ENCODE data around the gene LDHAL6B. TPM values are rescaled to one million over a fixed set of nuclear protein-coding genes. Genes with fewer than 3 reads are reported as not detected.

The LDHAL6B gene
- total and polyA plus RNA-seq, 4 donors, result 0.05 TPM; not detected in 3

DNA sequence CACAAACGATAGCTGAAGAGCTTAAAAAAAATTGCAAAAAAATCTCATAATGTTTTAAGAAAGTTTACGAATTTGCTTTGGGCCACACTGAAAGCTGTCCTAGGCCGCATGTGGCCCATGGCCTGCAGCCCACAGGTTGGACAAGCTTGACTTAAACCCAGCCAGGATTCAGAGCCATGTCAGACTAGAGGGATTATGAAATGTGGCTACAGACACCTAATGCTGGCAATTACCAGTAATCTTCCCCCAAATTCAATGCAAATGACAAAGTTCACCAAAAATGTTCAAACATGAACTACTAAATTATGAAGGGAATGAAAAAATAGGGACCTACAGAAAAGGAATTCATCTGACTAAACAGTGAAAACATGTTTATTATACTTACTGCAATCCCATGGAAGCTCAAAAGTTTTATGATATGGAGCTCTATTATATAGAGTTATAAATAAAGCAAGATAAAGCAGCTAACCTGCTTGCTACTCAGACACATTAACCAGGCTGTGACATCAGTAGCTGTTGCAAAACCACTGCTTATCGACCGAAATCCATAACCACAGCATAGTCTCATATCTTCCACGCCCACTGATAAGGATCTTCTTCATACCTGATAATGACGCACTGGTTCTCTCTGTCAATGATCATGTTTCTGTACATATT, 49.2 kb downstream of the LDHAL6B start:
- TF ChIP-seq, protein P1, sequence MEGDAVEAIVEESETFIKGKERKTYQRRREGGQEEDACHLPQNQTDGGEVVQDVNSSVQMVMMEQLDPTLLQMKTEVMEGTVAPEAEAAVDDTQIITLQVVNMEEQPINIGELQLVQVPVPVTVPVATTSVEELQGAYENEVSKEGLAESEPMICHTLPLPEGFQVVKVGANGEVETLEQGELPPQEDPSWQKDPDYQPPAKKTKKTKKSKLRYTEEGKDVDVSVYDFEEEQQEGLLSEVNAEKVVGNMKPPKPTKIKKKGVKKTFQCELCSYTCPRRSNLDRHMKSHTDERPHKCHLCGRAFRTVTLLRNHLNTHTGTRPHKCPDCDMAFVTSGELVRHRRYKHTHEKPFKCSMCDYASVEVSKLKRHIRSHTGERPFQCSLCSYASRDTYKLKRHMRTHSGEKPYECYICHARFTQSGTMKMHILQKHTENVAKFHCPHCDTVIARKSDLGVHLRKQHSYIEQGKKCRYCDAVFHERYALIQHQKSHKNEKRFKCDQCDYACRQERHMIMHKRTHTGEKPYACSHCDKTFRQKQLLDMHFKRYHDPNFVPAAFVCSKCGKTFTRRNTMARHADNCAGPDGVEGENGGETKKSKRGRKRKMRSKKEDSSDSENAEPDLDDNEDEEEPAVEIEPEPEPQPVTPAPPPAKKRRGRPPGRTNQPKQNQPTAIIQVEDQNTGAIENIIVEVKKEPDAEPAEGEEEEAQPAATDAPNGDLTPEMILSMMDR (IDR thresholded peaks at IDR 0.05; ENCODE audit: control extremely low read depth, extremely low read depth), result no peak
- no peak for ATAC-seq (ENCODE audit: insufficient read depth, low FRiP score)
- Histone ChIP-seq H3K27ac (ENCODE audit: low read depth in 1 of 2, low read length in 1 of 2) (no peak overlapping the region), H3K4me1 (ENCODE audit: control insufficient read depth in 5 of 5, insufficient read depth in 5 of 5, low read length in 5 of 5) (no peaks in the 10 kb centered on the region), H3K27me3 (ENCODE audit: control insufficient read depth in 3 of 3, insufficient read depth in 3 of 3, low read length in 2 of 3) (no peaks in the 10 kb centered on the region), H3K9me3 (ENCODE audit: control insufficient read depth in 4 of 4, insufficient read depth in 3 of 4, low read length in 3 of 4) (no peaks in the 10 kb centered on the region), H3K4me3 (no peak overlapping the region), H3K36me3 (ENCODE audit: control insufficient read depth in 4 of 4, insufficient read depth in 4 of 4, low read length in 4 of 4) (peaks cover 0 to 10% (median 2%) of the 10 kb centered on the region in 4 donors), H3K9ac (ENCODE audit: insufficient read depth in 1 of 2, low read length in 2 of 2) (no peak overlapping the region)
- 73 to 77% methylated on average over 7 of the region's 7 CpGs for WGBS, 2 donors
- no peak for DNase-seq

DNA sequence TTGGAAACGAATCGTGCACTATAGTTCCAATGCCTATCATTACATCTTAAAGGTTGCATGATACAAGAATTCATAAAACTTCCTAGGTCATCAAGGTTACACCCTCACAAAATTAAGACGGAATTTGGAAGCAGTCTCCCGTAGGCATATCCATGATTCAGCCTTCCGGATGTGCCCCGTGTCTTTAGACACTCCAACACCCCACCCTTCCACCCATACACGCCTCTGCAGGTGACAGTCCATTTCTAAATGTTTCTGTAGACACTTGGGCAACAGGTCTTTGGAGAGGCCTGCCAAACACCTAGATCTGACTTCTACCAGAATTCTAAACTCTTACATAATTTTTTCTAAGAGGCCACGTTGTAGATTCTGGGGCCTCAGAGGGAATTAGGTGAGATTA, 49.8 kb downstream of the LDHAL6B start:
- Histone ChIP-seq H3K4me3 (no peak overlapping the region), H3K4me1 (ENCODE audit: control insufficient read depth in 5 of 5, insufficient read depth in 5 of 5, low read length in 5 of 5) (no peaks in the 10 kb centered on the region), H3K36me3 (ENCODE audit: control insufficient read depth in 4 of 4, insufficient read depth in 4 of 4, low read length in 4 of 4) (peaks cover 0 to 10% (median 2%) of the 10 kb centered on the region in 4 donors), H3K9me3 (ENCODE audit: control insufficient read depth in 4 of 4, insufficient read depth in 3 of 4, low read length in 3 of 4) (no peaks in the 10 kb centered on the region), H3K27ac (ENCODE audit: low read depth in 1 of 2, low read length in 1 of 2) (no peak overlapping the region), H3K27me3 (ENCODE audit: control insufficient read depth in 3 of 3, insufficient read depth in 3 of 3, low read length in 2 of 3) (no peaks in the 10 kb centered on the region), H3K9ac (ENCODE audit: insufficient read depth in 1 of 2, low read length in 2 of 2) (no peak overlapping the region)
- ATAC-seq (ENCODE audit: insufficient read depth, low FRiP score), result no peak
- TF ChIP-seq, protein P1 (IDR thresholded peaks at IDR 0.05; ENCODE audit: control extremely low read depth, extremely low read depth), result no peak
- no peak for DNase-seq
- 70 to 79% methylated on average over 8 of the region's 8 CpGs for WGBS, 2 donors

DNA sequence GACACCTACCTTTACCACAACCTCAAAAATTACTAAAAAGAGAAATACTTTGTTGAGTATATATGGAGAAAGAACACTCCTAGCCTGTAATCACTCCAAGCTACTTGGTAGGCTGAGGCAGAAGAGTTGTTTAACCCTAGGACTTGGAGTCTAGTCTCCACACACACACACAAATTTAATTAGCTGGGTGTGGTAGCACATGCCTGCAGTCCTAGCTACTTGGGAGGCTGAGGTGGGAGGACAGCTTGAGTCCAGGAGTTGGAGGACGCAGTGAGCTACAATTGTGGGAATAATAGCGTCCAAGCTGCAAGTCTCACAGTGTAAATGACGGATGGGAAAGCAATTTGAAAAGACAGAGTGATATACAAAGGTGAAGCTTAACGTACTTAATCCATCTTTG, 50.5 kb downstream of the LDHAL6B start:
- 73% methylated on average over 4 of the region's 4 CpGs for WGBS, 2 donors
- H3K36me3 ChIP-seq (ENCODE audit: control insufficient read depth in 4 of 4, insufficient read depth in 4 of 4, low read length in 4 of 4), result peaks cover 0 to 10% (median 3%) of the 10 kb centered on the region in 4 donors
- H3K27ac ChIP-seq (ENCODE audit: low read depth in 1 of 2, low read length in 1 of 2), result no peak overlapping the region
- H3K9me3 ChIP-seq (ENCODE audit: control insufficient read depth in 4 of 4, insufficient read depth in 3 of 4, low read length in 3 of 4), result no peaks in the 10 kb centered on the region
- no peak overlapping the region for H3K9ac ChIP-seq (ENCODE audit: insufficient read depth in 1 of 2, low read length in 2 of 2)
- DNase-seq (no peak), ATAC-seq (ENCODE audit: insufficient read depth, low FRiP score) (no peak)
- no peaks in the 10 kb centered on the region for H3K4me1 ChIP-seq (ENCODE audit: control insufficient read depth in 5 of 5, insufficient read depth in 5 of 5, low read length in 5 of 5)
- TF ChIP-seq, protein P1 (IDR thresholded peaks at IDR 0.05; ENCODE audit: control extremely low read depth, extremely low read depth), result no peak
- no peaks in the 10 kb centered on the region for H3K27me3 ChIP-seq (ENCODE audit: control insufficient read depth in 3 of 3, insufficient read depth in 3 of 3, low read length in 2 of 3)
- no peak overlapping the region for H3K4me3 ChIP-seq

Small RNA genes within 50 kb of the gene (small RNA-seq; reads per million reads assigned to genes)
- 0.29 reads per million, percentile 32 among the genes with 10 or more reads in this experiment for gene MIR2116 (ENCODE audit: low replicate concordance)
- gene RNU4-80P (ENCODE audit: low replicate concordance), result not detected

Other genes with a start within 250 kb of the LDHAL6B start
- 10 to 100 TPM; 28.5 to 52.0 TPM for gene RNF111, start 219.2 kb upstream of the LDHAL6B start, total RNA-seq
- gene RNF111, start 219.2 kb upstream of the LDHAL6B start, polyA plus RNA-seq, result 10 to 100 TPM in 1 of 2 donors, 1 to 10 TPM in 1; 8.7 to 10.5 TPM
- 1 to 10 TPM; 2.0 to 5.1 TPM for gene CCNB2, start 101.7 kb upstream of the LDHAL6B start, total RNA-seq
- gene CCNB2, start 101.7 kb upstream of the LDHAL6B start, polyA plus RNA-seq, result 1 to 10 TPM; 1.5 to 2.4 TPM
- gene MYO1E, start 166.0 kb downstream of the LDHAL6B start, total RNA-seq, result 10 to 100 TPM; 80.0 to 84.2 TPM
- 10 to 100 TPM; 20.9 to 24.9 TPM for gene MYO1E, start 166.0 kb downstream of the LDHAL6B start, polyA plus RNA-seq
- 1 to 10 TPM; 2.4 to 2.9 TPM for gene FAM81A, start 231.3 kb downstream of the LDHAL6B start, total RNA-seq
- gene FAM81A, start 231.3 kb downstream of the LDHAL6B start, polyA plus RNA-seq, result 1 to 10 TPM in 1 of 2 donors, under 1 TPM in 1; 0.67 to 1.0 TPM

Data from lung (tissue), 13 donors.